ENCODE results near the gene USP20. TPM values are rescaled to one million over a fixed set of nuclear protein-coding genes. Genes with fewer than 3 reads are reported as not detected.

USP20 gene
- total RNA-seq, 2 donors from 2014 or later: 24.4 to 25.8 TPM

GRCh38 chr9:129845373-129845772 is 10.1 kb downstream of the USP20 start:
- Mint-ChIP-seq H3K36me3 (ENCODE audit: low read depth) (peaks cover 3% of the 10 kb centered on the region), H3K9me3 (no peaks in the 10 kb centered on the region), H3K27me3 (ENCODE audit: insufficient read depth) (no peaks in the 10 kb centered on the region), H3K27ac (no peak overlapping the region), H3K4me3 (no peak overlapping the region), H3K4me1 (peaks cover 6% of the 10 kb centered on the region)
- TF ChIP-seq CTCF (conservative IDR thresholded peaks at IDR 0.05): no peak
- Histone ChIP-seq H3K4me3 (ENCODE audit: low read length) (no peak overlapping the region), H3K27me3 (ENCODE audit: control insufficient read depth, insufficient read depth, low read length, poor library complexity, severe bottlenecking) (no peaks in the 10 kb centered on the region), H3K4me1 (ENCODE audit: control insufficient read depth, insufficient read depth, low read length) (no peaks in the 10 kb centered on the region), H3K27ac (ENCODE audit: low read depth, low read length) (no peak overlapping the region), H3K36me3 (ENCODE audit: control insufficient read depth, insufficient read depth, low read length) (no peaks in the 10 kb centered on the region), H3K9me3 (ENCODE audit: control insufficient read depth, low read length) (no peaks in the 10 kb centered on the region), H3K9ac (ENCODE audit: extremely low read depth, low read length, poor library complexity, severe bottlenecking) (no peak overlapping the region)
- WGBS, 2 experiments (ENCODE audit: insufficient coverage in 1 of 2, insufficient read length in 1 of 2): 89 to 100% methylated on average over 1 of the region's 2 CpGs
- no peak for DNase-seq

GRCh38 chr9:129848712-129849441 is 13.6 kb downstream of the USP20 start:
- H3K9ac ChIP-seq (ENCODE audit: extremely low read depth, low read length, poor library complexity, severe bottlenecking): no peak overlapping the region
- no peaks in the 10 kb centered on the region for H3K27me3 Mint-ChIP-seq (ENCODE audit: insufficient read depth)
- DNase-seq: no peak
- H3K9me3 ChIP-seq (ENCODE audit: control insufficient read depth, low read length): no peaks in the 10 kb centered on the region
- H3K36me3 ChIP-seq (ENCODE audit: control insufficient read depth, insufficient read depth, low read length): peaks cover 23% of the 10 kb centered on the region
- no peak overlapping the region for H3K4me3 Mint-ChIP-seq
- no peaks in the 10 kb centered on the region for H3K4me1 ChIP-seq (ENCODE audit: control insufficient read depth, insufficient read depth, low read length)
- no peak overlapping the region for H3K27ac ChIP-seq (ENCODE audit: low read depth, low read length)
- H3K4me3 ChIP-seq (ENCODE audit: low read length): no peak overlapping the region
- no peak for TF ChIP-seq CTCF (conservative IDR thresholded peaks at IDR 0.05)
- H3K9me3 Mint-ChIP-seq: no peaks in the 10 kb centered on the region
- no peak overlapping the region for H3K27ac Mint-ChIP-seq
- 85 to 88% methylated on average over 1 to 4 of the region's 4 CpGs for WGBS, 2 experiments (ENCODE audit: insufficient coverage in 1 of 2, insufficient read length in 1 of 2)
- H3K4me1 Mint-ChIP-seq: no peaks in the 10 kb centered on the region
- H3K27me3 ChIP-seq (ENCODE audit: control insufficient read depth, insufficient read depth, low read length, poor library complexity, severe bottlenecking): no peaks in the 10 kb centered on the region
- peaks cover 20% of the 10 kb centered on the region for H3K36me3 Mint-ChIP-seq (ENCODE audit: low read depth)

- H3K27me3 ChIP-seq (ENCODE audit: control insufficient read depth, insufficient read depth, low read length, poor library complexity, severe bottlenecking): no peaks in the 10 kb centered on the region
- H3K4me1 ChIP-seq (ENCODE audit: control insufficient read depth, insufficient read depth, low read length): no peaks in the 10 kb centered on the region
- H3K4me1 Mint-ChIP-seq: no peaks in the 10 kb centered on the region
- H3K4me3 ChIP-seq (ENCODE audit: low read length): no peak overlapping the region
- no peak for TF ChIP-seq CTCF (conservative IDR thresholded peaks at IDR 0.05)
- 96 to 97% methylated on average over 4 to 6 of the region's 6 CpGs for WGBS, 2 experiments (ENCODE audit: insufficient coverage in 1 of 2, insufficient read length in 1 of 2)
- H3K4me3 Mint-ChIP-seq: no peak overlapping the region
- no peaks in the 10 kb centered on the region for H3K9me3 Mint-ChIP-seq
- no peaks in the 10 kb centered on the region for H3K9me3 ChIP-seq (ENCODE audit: control insufficient read depth, low read length)
- peaks cover 29% of the 10 kb centered on the region for H3K36me3 Mint-ChIP-seq (ENCODE audit: low read depth)
- H3K36me3 ChIP-seq (ENCODE audit: control insufficient read depth, insufficient read depth, low read length): peaks cover 31% of the 10 kb centered on the region
- no peak overlapping the region for H3K27ac Mint-ChIP-seq
- H3K27ac ChIP-seq (ENCODE audit: low read depth, low read length): no peak overlapping the region
- H3K9ac ChIP-seq (ENCODE audit: extremely low read depth, low read length, poor library complexity, severe bottlenecking): no peak overlapping the region
- no peaks in the 10 kb centered on the region for H3K27me3 Mint-ChIP-seq (ENCODE audit: insufficient read depth)
- DNase-seq: no peak
Observed at GRCh38 chr9:129849901-129850300, 14.6 kb downstream of the USP20 start.
